HG03108 (cell line): ENCODE measurements around the gene PICK1.
"Not testable (repeated sequence)": the region's sequence is repeated elsewhere in the genome, so short reads cannot be mapped to it uniquely, and the experiment has no call there.

ENCODE experiments used
- ATAC-seq: cut with Tn5 transposase; IDR thresholded peaks from one replicate; pipeline ENCODE4 v1.9.1; 2021; ENCODE audit warnings: moderate library complexity; ENCODE audit not compliant: unreplicated experiment

Gene PICK1

DNA sequence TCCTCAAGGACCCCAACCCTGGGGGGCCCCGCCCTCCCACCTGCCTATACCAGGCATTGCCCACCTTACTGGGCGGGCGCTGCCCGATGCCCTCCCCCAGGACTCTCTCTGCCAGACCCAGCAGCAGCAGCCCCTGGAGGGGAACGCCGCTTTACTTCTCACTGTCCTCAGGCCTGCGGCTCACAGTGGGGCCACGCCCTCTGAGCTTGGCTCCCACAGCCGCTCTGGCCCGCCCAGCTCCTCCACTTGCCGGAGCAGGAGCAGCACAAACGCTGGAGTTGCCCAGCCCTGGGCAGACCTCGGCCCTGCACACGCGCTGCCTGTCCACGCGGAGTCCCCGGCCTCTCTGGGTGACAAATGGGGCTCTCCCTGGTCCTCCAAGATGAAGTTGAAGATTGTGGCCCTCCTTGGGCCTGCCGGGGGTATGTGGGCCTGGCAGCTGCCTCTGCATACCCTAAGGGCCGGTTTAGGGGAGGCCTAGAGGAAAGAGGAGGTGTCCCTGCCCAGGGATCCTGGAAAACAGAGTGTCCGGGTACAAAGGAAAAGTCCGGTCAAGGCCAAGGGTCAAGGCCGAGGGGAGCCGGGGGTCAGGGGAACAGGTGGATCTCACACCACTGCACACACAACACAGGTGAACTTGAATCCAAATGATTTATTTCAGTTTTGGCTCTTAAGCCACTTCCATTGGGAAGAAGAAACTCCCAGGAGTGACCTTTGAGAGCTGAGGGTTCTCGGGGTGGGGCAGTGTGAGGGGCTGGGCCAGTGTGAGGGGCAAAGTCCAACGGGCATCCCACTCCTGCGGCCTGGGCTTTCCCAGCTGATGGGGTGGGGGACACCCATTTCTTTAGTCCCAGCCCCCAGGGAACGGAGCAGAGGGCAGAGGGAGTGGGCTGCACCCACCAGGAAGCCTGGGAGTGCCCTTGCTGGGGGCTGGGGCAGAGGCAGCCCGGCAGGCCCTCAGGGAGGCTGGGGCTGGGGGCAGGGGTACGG, 54.0 kb downstream of the PICK1 start:
- ATAC-seq, result no peak

DNA sequence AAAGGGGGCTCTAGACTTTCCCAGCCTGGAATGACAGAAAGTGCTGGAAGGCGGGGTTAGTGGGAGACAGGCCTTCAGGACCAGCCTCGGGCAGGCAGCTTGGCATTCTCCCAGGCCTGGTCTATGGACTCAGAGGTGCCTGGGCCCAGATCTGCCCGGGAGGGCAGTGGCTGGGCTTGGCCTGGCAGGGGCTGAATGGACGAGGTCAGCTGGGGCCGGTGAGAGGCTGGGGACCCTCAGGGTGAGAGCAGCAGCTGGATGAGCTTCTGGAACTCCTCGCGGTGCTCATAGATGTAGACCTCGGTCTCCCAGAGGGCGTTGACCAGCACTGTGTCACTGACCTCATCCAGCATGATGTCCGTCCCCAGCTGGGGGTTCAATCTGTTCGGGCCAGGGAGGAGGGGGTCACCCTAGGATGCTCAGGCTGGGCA, 54.7 kb downstream of the PICK1 start:
- ATAC-seq, result no peak

DNA sequence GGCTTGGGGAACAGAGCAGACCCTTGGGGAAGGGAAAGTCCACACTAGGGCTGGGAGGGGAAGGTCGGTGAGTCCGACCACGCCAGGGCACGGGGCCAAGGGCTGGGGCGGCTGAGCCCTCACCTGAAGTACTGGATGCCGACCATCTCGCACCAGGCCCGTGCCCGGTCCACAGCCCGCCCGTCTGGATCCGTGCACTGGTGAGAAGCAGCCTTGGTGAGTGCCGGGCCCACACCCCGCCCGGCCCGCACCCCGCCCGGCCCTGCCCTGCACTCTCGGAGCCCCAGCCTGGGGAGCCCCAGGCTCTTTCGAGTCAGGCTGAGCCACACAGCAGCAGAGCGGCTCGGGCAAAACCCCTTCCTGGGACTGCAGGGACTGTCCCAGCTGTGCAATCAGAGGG, 55.2 kb downstream of the PICK1 start:
- ATAC-seq, result no peak

DNA sequence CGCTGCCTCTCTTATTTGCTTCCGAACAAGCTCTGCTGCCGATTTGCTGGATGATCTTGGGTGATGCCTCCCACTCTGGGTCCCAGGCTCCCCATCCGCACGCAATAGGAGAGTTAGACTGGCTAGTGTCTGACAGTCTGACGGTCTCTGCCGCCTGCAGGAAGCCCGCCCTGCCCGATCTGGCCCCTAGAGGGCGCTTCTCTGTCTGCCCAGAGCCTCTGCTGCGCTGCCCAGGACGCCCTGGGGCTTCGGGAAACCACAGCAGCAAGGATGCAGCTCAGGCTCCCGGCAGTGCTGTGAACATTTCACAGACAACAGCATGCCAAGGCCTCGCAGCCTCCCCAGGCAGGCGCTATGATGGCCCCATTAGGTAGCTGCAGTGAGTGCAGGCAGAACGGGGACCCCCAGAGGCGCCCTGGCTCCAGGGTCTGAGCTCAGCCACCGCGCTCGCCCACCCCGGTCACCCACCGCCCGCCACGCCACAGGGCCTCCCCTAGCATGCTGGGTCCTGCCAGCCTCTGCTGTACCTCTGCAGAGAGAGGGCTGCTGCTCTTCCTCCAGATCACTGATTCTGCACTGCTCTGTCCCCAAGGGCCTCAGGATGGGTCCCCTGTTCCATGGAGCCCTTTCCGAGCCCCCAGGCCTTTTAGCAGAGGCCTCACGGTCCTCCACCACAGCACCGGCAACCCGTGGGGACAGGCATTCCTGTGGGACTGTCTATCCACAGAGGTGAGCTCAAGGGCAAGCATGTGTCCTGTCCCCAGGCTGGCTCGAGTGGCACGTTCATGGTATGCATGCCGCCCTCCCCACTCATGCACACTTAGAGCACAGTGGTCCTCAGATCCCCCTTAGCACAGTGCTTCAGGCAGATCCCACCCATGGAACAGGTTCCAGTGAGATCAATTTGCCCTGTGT, 57.5 kb downstream of the PICK1 start:
- ATAC-seq, result no peak

DNA sequence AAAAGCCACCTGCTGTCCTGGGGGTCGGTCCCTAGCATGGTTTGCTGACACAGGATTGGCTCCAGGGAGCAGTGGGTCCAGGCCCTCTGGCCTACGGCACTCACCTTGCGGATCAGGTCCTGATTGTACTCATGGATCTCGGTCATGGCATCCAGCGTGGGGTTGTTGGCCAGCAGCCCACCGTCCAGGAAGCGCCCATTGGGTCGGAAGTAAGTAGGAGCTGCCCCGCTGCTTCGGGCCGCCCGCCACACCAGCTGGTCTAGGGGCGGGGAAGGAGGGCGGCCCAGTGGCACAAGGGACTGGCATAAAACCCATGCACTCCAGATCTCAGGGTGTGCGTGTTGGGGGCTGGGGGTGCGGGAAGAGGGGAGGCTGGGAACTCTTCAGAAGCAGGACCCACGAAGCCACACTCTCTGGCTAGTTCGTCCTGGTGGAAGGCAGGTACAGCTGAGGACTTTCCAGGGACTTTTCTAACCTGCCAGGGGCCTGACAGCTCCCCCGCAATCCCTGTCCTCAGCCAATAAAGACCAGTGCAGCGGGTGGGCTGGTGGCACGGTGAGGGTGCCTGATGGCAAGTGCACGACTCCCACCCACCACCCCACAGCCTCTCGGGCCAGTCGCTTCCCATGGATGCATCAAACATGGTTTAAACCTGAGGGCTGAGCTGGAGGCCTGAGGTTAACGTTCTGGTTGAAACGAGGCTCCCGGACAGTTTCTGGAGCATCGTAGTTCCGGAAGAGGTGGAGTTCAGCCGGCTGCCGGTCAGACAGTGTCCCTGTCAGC, 58.4 kb downstream of the PICK1 start:
- ATAC-seq, result no peak

DNA sequence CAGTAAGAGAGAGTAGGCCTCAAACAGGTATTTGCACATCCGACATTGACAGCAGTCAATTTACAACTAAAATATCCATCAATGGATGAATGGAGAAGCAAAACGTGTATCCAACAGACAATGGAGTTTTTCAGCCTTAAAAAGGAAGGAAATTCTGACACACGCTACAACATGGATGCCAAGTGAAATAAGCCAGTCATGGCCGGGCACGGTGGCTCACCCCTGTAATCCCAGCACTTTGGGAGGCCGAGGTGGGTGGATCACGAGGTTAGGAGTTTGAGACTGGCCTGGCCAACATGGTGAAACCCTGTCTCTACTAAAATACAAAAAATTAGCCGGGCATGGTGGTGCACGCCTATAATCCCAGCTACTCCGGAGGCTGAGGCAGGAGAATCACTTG, 60.4 kb downstream of the PICK1 start:
- not testable (repeated sequence) for ATAC-seq

DNA sequence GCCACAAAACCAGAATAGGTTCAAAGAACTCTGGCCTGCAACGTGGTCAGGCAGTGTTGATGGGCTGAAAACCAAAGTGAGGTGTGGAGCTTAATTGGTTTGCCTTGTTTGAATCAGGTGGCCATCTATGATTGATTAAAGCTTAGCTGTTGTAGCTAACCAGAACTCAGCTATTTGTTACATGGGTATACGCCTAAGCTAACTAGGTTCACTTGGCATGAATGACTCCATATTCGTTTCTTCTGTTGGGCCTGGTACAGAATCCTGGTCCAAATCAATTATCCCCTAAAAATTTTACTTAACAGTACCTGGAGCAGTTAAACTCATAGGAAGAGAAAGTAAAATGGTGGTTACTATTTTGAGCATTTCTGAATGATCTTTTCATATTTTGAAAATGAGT, 61.0 kb downstream of the PICK1 start:
- ATAC-seq, result no peak

DNA sequence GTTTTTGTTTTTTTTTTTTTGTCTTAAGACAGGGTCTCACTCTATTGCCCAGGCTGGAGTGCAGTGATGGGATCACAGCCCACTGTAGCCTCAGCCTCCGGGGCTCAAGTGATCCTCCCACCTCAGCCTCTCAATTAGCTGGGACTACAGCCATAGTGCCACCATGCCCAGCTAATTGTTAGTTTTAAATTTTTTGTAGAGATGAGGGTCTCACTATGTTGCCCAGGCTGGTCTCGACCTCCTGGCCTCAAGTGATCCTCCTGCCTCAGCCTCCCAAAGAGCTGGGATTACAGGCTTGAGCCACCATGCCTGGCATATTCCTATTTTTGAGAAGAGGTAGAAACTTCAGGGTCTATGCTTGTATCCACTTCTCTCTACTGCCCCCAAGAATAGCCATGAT, 61.5 kb downstream of the PICK1 start:
- not testable (repeated sequence) for ATAC-seq

DNA sequence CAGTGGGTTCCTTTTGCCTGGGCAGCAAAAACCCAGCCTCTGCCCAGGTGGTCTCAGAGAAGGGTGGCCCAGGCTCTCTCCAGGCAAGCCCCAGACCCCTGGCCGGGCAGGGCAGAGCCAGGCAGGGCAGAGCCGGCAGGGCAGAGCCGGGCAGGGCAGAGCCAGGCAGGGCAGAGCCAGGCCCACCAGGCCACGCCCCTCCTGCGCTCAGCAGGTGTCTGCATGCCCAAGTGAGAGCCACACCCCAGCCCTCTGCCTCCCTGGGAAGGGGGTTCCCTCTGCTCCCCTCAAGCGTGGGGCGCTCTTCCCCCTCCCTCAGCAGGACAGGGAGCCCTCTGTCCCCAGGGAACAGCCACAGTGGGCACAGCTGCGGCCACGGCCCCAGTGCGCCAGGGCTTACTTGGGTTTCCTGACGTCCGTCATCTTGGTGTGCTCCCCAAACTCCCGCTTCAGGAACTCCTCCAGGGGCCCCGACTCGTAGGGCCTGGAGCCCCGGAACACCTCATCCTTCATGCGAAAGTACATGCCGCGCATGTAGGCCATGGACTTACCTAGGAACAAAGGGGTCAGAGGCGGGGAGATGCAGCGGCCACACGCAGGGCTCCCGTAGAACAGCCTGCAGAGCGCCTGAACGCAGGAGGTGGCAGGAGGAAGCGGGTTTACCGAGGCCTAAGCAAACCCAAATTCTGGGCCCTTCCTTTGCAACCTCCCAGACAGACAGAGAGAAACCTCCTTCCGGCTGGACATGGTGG, 63.3 kb downstream of the PICK1 start:
- no peak for ATAC-seq

DNA sequence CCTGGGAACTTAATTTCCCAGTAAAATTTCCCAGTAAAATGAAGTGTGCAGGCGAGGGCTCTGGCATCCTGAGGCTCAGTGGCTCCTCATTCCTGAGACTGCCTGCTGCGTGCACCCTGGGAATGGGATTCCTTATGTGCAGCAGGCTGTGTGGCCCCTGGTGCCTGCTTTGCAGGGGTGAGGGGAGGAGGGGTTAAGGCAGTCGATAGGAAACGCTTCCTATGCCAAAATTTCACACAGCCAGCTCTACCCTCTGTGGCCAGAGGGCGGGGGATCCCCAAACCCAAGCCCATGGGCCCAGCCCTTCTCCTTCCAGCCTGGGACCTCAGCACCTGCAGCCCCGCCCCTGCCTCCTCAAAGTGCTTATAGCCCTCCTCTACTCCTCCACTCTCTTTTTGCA, 65.4 kb downstream of the PICK1 start:
- no peak for ATAC-seq

DNA sequence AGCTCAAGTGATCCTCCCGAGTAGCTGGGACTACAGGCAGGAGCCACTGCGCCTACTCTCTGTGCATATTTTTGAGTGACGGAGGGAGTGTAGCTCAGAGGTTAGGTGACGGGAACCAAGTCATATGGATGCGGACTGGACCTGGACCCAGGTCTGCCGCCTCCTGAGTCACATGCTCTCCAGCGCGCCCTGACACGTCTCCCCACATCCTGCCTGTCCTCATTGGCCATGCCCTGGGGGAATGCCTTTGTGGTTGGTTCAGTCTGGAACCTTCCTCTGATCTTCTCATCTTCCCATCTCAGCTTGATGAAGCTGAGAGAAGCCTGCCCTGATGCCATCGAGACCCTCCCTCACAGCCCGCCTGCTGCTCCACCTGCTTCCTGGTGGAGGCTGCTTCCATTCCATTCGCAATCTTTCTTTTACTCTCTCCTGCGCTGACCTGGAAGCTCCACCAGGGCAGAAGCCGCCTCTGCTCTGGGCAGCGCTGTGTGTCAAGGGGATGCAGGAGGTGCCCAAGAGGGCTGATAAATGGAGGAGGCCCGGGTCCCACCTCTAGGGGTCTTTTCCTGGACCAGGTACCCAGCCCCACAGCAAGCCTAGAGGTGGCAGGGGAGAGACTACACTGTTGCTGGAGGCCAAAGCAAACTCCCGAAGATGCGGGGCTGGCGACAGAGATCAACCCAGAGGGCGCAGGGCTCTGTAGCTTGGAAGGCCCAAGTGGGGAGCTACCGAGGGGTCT, 67.2 kb downstream of the PICK1 start:
- no peak for ATAC-seq

DNA sequence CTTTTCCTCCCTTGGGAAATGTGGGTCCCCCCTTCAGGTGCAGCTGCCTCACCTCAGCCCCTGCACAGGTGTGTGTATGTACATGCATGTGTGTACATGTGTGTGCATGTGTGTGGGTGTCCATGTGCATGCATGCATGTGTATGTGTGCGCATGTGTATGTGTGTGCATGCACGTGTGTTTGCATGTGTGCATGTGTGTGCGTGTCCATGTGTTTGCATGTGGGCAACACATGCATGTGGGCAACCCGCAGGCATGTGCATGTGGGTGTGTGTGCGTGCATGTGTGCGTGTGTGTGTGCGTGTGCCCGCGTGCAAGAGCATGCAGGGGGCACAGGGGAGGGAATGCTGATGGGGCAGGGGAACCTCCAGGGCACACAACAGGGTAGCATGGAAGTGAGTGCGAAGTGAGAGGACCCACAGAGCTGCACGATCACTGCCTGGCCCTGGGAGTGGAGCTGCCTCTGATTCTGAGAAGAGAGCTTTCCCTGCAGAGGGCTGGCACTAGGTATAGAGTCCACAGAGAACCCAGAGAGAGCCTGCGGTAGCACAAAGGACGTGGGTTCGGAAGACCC, 67.9 kb downstream of the PICK1 start:
- no peak for ATAC-seq
